ENCODE results near the gene CEP104. TPM values are rescaled to one million over a fixed set of nuclear protein-coding genes. Genes with fewer than 3 reads are reported as not detected.

Gene CEP104
- total RNA-seq, 1 experiment from 2014 or later: 34.5 TPM

DNA sequence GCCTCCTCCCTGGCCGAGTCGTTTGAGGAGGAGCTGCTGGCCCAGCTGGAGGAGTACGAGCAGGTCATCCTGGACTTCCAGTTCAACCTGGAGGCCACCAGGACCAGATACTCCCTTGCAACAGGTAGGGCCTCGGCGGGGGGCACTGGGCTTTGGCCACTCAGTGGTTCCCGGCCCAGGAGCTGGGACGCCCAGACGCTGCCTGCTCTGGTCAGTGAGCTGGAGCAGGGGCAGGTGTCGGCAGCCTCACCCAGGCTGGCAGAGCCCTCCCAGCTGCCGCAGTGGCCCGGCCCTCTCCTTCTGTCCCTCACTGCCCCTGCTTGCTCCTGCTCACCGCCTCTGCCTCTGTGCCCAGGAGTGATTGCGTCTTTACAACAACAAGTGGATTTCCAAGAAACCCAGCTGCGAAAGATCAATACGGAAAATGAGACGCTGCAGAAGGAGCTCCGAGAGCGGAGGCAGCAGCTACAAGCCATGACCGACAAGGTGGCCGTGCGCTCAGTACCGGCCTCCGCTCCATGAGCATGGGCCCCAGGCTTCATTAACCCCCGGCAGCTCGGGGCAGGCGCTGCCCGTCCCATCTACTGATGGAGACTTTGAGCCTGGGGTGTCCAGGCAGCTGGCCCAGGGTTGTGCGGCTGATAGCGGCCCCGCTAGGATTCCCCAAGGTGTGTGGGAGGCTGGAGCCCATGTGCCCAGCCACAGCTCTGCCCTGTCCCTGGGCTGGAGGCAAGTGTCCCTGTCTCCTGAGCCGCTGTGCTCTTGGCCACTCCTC lies 93.5 kb downstream of the CEP104 start:
- H3K14ac ChIP-seq (ENCODE audit: insufficient read depth, low read length): no peak overlapping the region
- peaks cover 61% of the 10 kb centered on the region for H3K27me3 Mint-ChIP-seq (ENCODE audit: low read depth)
- H3K27ac Mint-ChIP-seq: no peak overlapping the region

More for the DNA sequence above, 93.5 kb downstream of the CEP104 start:
- no peak overlapping the region for H2BK15ac ChIP-seq (ENCODE audit: low read depth, low read length)
- no peak overlapping the region for H3K18ac ChIP-seq (ENCODE audit: insufficient read length, low read depth, low read length)
- no peaks in the 10 kb centered on the region for H4K20me1 ChIP-seq (ENCODE audit: control insufficient read depth, insufficient read depth, insufficient read length)
- WGBS (ENCODE audit: extremely low coverage, insufficient read length, low lambda C conversion rate): no CpG with 5 or more reads among the region's 31 CpGs
- no peak overlapping the region for H2AFZ ChIP-seq (ENCODE audit: low read length)
- H3K27me3 ChIP-seq (ENCODE audit: insufficient read depth, low read length): no peaks in the 10 kb centered on the region
- no peak overlapping the region for H2BK5ac ChIP-seq (ENCODE audit: insufficient read length, low read length)
- H2AK5ac ChIP-seq (ENCODE audit: insufficient read length, low read length): no peak overlapping the region
- peaks cover 25 to 37% of the 10 kb centered on the region in 2 experiments for H3K9me3 Mint-ChIP-seq
- H3K4ac ChIP-seq (ENCODE audit: low read depth, low read length): no peak overlapping the region
- H3K36me3 Mint-ChIP-seq (ENCODE audit: insufficient read depth in 1 of 3, low read depth in 3 of 3): peaks cover 2 to 19% (median 11%) of the 10 kb centered on the region in 3 experiments; a peak in 6 of 7 replicates
- H3K79me2 ChIP-seq (ENCODE audit: insufficient read depth, low read length): no peaks in the 10 kb centered on the region
- no peak overlapping the region for H3K4me3 Mint-ChIP-seq
- no peak overlapping the region for H4K91ac ChIP-seq (ENCODE audit: insufficient read length, low read depth, low read length)
- H3K79me1 ChIP-seq (ENCODE audit: insufficient read depth, low read depth, low read length, poor library complexity, severe bottlenecking): no peaks in the 10 kb centered on the region
- H3K4me1 ChIP-seq (ENCODE audit: insufficient read depth, low read length): no peaks in the 10 kb centered on the region
- H2BK20ac ChIP-seq (ENCODE audit: low read depth, low read length, poor library complexity, severe bottlenecking): no peak overlapping the region
- H3K4me1 Mint-ChIP-seq: peaks cover 3 to 6% of the 10 kb centered on the region in 2 experiments
- H3K9ac ChIP-seq (ENCODE audit: extremely low read depth, insufficient read length, low read length): no peak overlapping the region
- H3K9me3 ChIP-seq (ENCODE audit: control insufficient read depth, low read depth, low read length): no peaks in the 10 kb centered on the region
- no peak overlapping the region for H2BK120ac ChIP-seq (ENCODE audit: low read depth, low read length, poor library complexity, severe bottlenecking)
- no peaks in the 10 kb centered on the region for H3K23me2 ChIP-seq (ENCODE audit: insufficient read length, low read depth, low read length, poor library complexity, severe bottlenecking)
- no peak overlapping the region for H3K4me2 ChIP-seq (ENCODE audit: insufficient read depth, insufficient read length, low read length)
- H4K5ac ChIP-seq (ENCODE audit: insufficient read length, low read depth, low read length): no peak overlapping the region
- H2BK12ac ChIP-seq (ENCODE audit: insufficient read length, low read depth, low read length): no peak overlapping the region
- no peak overlapping the region for H3K23ac ChIP-seq (ENCODE audit: insufficient read length, low read depth, low read length)
- TF ChIP-seq, protein P1, sequence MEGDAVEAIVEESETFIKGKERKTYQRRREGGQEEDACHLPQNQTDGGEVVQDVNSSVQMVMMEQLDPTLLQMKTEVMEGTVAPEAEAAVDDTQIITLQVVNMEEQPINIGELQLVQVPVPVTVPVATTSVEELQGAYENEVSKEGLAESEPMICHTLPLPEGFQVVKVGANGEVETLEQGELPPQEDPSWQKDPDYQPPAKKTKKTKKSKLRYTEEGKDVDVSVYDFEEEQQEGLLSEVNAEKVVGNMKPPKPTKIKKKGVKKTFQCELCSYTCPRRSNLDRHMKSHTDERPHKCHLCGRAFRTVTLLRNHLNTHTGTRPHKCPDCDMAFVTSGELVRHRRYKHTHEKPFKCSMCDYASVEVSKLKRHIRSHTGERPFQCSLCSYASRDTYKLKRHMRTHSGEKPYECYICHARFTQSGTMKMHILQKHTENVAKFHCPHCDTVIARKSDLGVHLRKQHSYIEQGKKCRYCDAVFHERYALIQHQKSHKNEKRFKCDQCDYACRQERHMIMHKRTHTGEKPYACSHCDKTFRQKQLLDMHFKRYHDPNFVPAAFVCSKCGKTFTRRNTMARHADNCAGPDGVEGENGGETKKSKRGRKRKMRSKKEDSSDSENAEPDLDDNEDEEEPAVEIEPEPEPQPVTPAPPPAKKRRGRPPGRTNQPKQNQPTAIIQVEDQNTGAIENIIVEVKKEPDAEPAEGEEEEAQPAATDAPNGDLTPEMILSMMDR (conservative IDR thresholded peaks at IDR 0.05): no peak
- H3K56ac ChIP-seq (ENCODE audit: insufficient read length, low read depth, low read length): no peak overlapping the region
- no peak overlapping the region for H3K27ac ChIP-seq (ENCODE audit: insufficient read length, low read depth, low read length)
- DNase-seq: no peak
- H3T11ph ChIP-seq (ENCODE audit: low read length): no peak overlapping the region
- no peak overlapping the region for H4K8ac ChIP-seq (replicated peaks; ENCODE audit: insufficient read length, low read depth, low read length)

Measured in H9 (cell line).